NCI-H2227 treated with DMSO at 0.1 percent for 48 hours (cell line): Measurements from ENCODE around the gene JMY.

ENCODE experiments used
- DNase-seq: peaks from one replicate; lab custom pipeline; 2025; lab: John Stamatoyannopoulos, UW

JMY gene

GRCh38 chr5:79297661-79298060 is 61.7 kb downstream of the JMY start:
- no peak for DNase-seq

- DNase-seq, result no peak
Measured at GRCh38 chr5:79301046-79301712, 65.2 kb downstream of the JMY start.

- DNase-seq, result no peak
Measured at GRCh38 chr5:79302454-79302853, 66.5 kb downstream of the JMY start.

- no peak for DNase-seq
Measured at GRCh38 chr5:79305706-79306105, 69.8 kb downstream of the JMY start.

DNA sequence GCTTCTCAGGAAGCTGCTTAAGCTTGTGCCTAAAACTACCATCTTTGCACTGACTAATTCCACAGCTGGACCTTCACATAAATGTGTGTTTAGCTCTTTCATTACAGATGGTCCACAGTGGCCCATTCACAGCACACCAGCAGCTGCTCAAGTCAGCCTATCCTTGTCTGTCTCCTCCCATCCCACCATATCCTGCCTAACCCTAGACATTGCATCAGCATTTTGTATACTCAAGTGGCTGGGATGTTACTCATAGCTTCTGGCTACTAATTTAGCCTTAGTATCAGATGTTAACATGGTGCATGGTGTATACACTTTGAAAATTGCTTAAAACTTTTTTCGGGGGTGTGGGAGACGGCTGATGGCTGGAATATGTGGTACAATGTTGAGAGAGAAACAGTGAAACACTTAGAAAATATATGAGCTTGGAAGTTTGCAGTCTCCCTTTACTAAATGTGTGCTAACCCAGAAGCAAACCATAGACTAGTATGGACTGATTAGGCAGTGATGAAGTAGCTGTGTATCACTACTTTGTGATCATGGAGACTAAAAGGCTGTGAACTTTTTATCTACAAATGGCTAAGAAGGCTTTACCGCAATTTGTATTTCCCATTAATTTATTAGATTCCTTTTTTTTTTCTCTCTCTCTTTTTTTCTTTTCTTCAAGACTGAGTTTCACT is 83.1 kb downstream of the JMY start:
- no peak for DNase-seq

DNA sequence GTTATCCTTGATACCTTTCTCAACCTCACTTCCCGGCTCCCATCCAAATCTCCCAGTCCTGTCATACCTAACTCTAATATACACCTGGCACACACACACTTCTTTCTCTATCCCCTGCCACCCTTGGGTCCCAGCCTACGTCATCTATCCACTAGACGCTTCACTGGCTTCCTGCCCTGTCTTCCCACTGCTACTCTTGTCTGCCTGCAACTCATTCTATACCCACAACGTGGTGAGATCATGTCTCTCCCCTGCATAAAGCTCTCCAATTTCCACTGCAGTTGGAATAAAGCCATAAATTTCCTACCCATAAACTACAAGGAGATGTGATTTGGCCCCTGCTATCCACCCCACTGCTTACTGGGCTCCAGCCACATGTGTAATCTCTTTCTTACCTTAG is 93.5 kb downstream of the JMY start:
- no peak for DNase-seq

GRCh38 chr5:79330071-79330470 is 94.1 kb downstream of the JMY start:
- no peak for DNase-seq

DNA sequence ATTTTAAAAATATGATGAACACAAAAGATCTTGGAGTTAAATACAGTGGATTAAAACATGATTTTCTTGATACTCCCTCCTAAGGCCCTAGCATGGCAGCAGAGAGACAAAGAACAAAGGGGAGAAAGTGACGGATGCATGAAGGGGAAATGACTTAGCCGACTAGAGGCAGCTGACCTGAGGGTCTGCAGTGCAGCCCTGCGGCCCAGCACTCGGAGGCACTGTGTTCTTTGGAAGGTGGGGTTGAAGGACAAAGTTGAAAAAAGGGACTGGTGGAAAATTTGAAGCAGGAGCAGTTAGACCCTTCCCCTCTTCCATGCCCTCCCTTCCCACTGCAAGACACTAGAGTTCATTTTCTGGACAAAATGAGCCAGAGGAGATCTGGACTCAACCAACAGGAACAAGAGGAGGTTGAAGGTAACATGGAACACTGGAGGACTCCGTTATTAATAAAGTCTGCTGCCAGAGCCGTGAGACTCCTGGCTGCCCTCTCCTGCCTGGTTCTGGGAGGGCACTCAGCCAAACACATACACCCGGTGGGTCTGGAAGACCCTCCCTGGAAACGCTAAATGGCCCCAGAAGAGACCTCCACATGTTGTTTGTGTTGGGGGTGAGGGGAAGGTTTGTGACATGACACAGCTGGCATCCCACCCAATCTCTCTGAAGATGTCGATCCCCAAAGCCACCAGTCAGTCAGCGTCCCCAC is 98.1 kb downstream of the JMY start:
- DNase-seq, result no peak

- DNase-seq, result no peak
Measured at GRCh38 chr5:79346420-79346824, 110.5 kb downstream of the JMY start.

DNA sequence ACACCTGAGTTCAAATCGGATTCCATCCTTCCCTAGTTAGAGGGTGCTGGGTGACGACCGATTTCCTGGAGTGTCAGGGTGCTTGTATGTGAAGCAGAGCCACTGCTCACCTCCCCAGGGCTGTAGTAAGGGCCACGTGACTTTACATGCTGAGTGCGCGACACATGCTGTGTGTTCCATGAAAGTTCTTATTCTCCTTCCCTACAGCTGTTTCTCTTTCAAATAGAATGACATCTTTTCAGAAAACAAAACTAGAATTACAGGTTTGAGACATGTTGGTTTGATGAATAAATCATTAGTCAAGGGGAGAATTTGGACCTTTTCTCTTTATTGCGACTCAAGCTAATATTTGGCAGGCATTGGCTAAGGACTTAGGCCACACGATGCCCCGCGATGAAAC is 113.1 kb downstream of the JMY start:
- DNase-seq, result no peak

GRCh38 chr5:79349881-79350280 is 114.0 kb downstream of the JMY start:
- no peak for DNase-seq

- no peak for DNase-seq
Measured at GRCh38 chr5:79357398-79357797, 121.5 kb downstream of the JMY start.
